GM18511 (cell line): Measurements from ENCODE around the gene RGL4.

Experiments used
- ATAC-seq: cut with Tn5 transposase; IDR thresholded peaks from one replicate; pipeline ENCODE4 v1.9.1; 2021; ENCODE audit warnings: mild to moderate bottlenecking, moderate library complexity; ENCODE audit not compliant: unreplicated experiment

The RGL4 gene

GRCh38 chr22:23697031-23697970 is 6.5 kb downstream of the RGL4 start:
- no peak for ATAC-seq

GRCh38 chr22:23698094-23698493 is 7.3 kb downstream of the RGL4 start:
- ATAC-seq: no peak

GRCh38 chr22:23698673-23699235 is 7.9 kb downstream of the RGL4 start:
- no peak for ATAC-seq

- ATAC-seq: no peak
These were observed 9.9 kb downstream of the RGL4 start for GRCh38 chr22:23700706-23701105.

- ATAC-seq: no peak
These were observed 13.2 kb downstream of the RGL4 start for GRCh38 chr22:23704062-23704461.

GRCh38 chr22:23704829-23705228 is 14.0 kb downstream of the RGL4 start:
- no peak for ATAC-seq

- ATAC-seq: no peak
These were observed 14.5 kb downstream of the RGL4 start for GRCh38 chr22:23705358-23705757.

GRCh38 chr22:23708270-23708669 is 17.5 kb downstream of the RGL4 start:
- no peak for ATAC-seq

- ATAC-seq: no peak
These were observed 18.3 kb downstream of the RGL4 start for GRCh38 chr22:23709107-23709506.

- no peak for ATAC-seq
These were observed 21.4 kb downstream of the RGL4 start for GRCh38 chr22:23712256-23712655.

GRCh38 chr22:23713696-23714595 is 23.1 kb downstream of the RGL4 start:
- no peak for ATAC-seq

GRCh38 chr22:23714596-23715578 is 24.1 kb downstream of the RGL4 start:
- ATAC-seq: no peak

GRCh38 chr22:23715806-23716375 is 25.1 kb downstream of the RGL4 start:
- no peak for ATAC-seq

- peak; percentile 81 for ATAC-seq
These were observed 26.3 kb downstream of the RGL4 start for GRCh38 chr22:23716811-23717801.

GRCh38 chr22:23718371-23719165 is 27.8 kb downstream of the RGL4 start:
- ATAC-seq: no peak

GRCh38 chr22:23720855-23721254 is 30.0 kb downstream of the RGL4 start:
- ATAC-seq: no peak

- no peak for ATAC-seq
These were observed 31.3 kb downstream of the RGL4 start for GRCh38 chr22:23722160-23722559.

GRCh38 chr22:23722724-23723123 is 31.9 kb downstream of the RGL4 start:
- no peak for ATAC-seq
